Measurements from ENCODE around the gene RAET1E.
"Not testable (repeated sequence)": the region's sequence is repeated elsewhere in the genome, so short reads cannot be mapped to it uniquely, and the experiment has no call there.

GRCh38 chr6:149938013-149938570, 40.2 kb upstream of the RAET1E start:
- not testable (repeated sequence) for TF ChIP-seq CTCF (conservative IDR thresholded peaks at IDR 0.05; ENCODE audit: low read depth in 2 of 2); REST (IDR thresholded peaks at IDR 0.05; ENCODE audit: unreplicated experiment); ETS1 (IDR thresholded peaks at IDR 0.05); POLR2AphosphoS5 (IDR thresholded peaks at IDR 0.05; ENCODE audit: low read depth); JUNB (IDR thresholded peaks at IDR 0.05; ENCODE audit: unreplicated experiment); EZH2phosphoT487 (IDR thresholded peaks at IDR 0.05; ENCODE audit: unreplicated experiment); NANOG (IDR thresholded peaks at IDR 0.05; ENCODE audit: borderline replicate concordance); ZNF331 (CRISPR knock-in tag; IDR thresholded peaks at IDR 0.05; ENCODE audit: low read depth); ZNF462 (CRISPR knock-in tag; IDR thresholded peaks at IDR 0.05); STAT1 (IDR thresholded peaks at IDR 0.05; ENCODE audit: unreplicated experiment)
- peak; percentile 87 for TF ChIP-seq EZH2 (IDR thresholded peaks at IDR 0.05; ENCODE audit: low read depth, unreplicated experiment)
